T47D (cell line): ENCODE results near the gene FGD4.

Source experiments
- DNase-seq, 2 experiments: peaks; one replicate each; pipeline versions ENCODE4 v3.0.0 to v3.0.0-alpha.2; 2011 to 2012; ENCODE audit warnings: low read depth in 1 of 2, low spot score in 1 of 2
- JUND ChIP-seq: IDR thresholded peaks from 2 replicates; pipeline ENCODE4 v1.6.1; 2012; ENCODE audit warnings: low read depth
- in situ Hi-C: cut with HindIII; loops from 2 replicates; pipeline ENCODE4 v1.10.0; 2016; ENCODE audit warnings: low sequenced_read_pairs, low pct_unique_long_range_greater_than_20kb

The FGD4 gene

DNA sequence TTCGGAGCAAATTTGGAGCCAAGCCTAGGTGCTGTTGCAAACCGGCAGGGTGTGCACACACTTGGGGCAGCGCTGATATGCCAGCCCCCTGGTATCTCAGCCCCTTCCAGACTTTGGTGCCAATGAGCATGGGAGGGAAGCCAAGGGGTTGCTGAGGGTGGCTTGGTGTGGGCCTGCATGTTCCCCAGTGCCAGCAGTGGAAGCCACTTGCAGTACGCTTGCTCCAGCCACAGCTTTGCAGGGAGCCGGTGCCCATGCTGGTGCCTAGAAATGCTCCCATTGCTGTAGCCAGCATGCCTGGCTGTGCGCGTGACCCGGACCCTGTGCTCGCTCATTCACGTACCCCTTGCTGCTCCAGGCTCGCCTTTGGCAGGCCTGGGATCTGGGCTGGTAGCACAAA is 212.6 kb downstream of the FGD4 start:
- DNase-seq, result no peak
- TF ChIP-seq JUND, result no peak
- in situ Hi-C loops, result no loop called here

DNA sequence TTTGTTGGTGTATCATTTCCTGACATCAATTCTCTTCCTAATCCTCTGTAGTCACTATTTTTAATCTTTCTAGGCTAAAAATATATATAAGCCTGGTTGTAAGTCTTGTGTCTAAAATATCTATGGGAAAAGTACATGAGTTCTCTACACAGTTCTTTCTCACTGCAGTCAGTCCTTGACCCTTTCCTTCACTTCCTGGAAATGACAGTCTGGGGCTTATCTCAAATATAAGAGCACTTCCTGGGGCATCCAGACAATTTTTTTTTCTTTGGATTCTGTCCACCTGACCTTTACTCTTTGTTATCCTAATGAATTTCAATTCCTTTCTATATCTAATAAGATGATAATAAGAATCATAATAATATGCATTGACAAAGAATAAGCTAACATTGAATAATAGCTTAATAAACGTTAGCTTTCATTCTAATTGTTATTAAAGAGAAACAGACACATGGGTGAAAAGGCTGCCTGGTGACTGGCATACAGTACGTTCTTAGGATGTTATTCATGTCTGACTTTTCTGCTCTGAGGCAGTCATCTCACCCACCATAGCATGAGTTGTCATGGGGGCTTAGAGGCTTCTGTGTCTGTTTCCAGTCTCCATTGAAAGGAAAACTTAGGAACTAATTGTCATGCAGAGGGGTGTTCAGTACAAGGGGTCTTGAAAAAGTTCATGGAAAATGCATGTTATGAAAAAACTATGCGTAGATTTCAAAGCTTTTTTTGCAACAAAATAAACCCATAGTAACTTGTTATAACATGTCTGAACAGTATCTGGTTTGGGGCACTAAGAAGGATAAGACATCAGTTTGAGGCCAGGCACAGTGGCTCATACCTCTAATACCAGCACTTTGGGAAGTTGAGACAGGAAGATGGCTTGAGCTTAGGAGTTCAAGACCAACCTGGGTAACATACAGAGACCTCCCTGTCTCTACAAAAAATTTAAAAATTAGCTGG is 213.6 kb downstream of the FGD4 start:
- TF ChIP-seq JUND, result no peak
- in situ Hi-C loops, result no loop called here
- no peak for DNase-seq

DNA sequence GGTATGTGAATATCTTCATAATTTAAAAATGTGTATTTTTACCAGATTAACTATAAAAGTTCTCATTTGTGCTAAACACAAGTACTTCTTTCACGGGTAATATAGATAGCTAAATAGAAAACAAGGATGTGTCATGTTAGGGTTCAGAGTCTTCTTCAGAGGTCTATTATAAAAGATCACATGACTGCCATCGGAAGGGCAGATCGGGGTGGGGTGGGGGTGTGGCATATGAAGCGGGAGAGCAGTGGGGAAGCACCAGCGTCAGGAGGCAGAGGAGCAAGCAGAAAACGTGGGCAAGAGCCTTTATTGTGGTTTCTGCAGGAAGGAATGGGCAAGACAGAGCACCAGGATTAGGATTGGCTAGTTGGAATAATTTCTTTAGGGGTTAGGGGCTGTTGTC is 216.1 kb downstream of the FGD4 start:
- in situ Hi-C loops, result no loop called here
- TF ChIP-seq JUND, result no peak
- no peak for DNase-seq

DNA sequence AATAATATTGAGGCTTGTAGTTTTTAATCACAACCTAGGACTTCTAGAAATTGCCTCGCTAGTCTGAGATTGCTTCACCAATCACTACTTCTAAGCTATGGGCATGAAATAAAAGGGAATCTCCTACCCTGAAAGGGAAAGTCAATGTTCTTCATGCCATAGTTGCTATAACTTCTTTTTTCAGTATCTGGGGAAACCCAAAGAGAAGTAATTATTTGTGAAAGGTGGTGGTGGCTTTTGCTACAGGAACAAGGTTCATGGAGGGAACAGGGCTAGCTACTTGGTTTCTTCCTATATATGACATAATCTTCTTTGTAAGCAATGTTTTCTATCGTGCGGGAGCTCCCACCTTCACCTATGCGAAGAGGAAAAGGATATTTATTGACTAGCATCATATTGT is 218.2 kb downstream of the FGD4 start:
- no peak for TF ChIP-seq JUND
- no peak for DNase-seq
- in situ Hi-C loops, result no loop called here

DNA sequence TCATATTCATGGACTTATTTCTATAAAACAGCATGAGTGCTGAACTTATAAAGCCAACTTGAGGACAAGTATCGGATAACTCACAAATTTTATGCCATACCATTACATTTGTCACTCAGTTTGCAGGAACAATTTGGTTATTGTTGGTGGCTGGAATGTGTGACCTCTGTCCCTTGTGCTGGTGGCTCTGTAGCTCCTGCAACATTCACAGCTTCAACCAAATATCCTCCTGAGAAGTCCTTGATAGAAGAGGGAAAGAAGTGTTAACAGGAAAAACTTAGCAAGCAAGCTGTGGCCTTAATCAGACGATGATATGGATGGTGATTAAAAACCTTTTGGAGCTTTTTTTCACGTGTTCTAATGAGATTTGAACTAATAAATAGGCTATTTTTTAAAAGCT is 218.8 kb downstream of the FGD4 start:
- DNase-seq, result no peak
- no peak for TF ChIP-seq JUND
- in situ Hi-C loops, result no loop called here

DNA sequence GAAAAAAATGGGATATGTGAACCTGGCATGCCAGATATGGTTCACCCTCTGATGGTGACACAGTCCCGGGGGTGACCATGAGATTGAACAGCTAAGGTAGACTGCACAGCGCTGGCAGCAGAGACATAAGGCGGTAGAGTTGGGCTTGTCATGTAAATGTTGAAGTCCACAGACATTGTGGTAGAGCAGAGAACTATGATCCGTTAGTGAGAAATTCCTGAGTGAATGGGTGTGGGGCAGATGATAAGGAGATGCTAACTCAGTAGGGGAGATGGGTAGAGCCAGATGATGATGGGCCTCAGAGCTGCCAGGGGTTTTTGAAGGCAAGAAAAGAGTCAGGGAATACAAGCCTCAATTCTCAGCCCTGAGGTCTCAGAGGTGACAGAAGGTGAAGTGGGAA is 228.6 kb downstream of the FGD4 start:
- in situ Hi-C loops, result no loop called here
- DNase-seq, result no peak
- no peak for TF ChIP-seq JUND

DNA sequence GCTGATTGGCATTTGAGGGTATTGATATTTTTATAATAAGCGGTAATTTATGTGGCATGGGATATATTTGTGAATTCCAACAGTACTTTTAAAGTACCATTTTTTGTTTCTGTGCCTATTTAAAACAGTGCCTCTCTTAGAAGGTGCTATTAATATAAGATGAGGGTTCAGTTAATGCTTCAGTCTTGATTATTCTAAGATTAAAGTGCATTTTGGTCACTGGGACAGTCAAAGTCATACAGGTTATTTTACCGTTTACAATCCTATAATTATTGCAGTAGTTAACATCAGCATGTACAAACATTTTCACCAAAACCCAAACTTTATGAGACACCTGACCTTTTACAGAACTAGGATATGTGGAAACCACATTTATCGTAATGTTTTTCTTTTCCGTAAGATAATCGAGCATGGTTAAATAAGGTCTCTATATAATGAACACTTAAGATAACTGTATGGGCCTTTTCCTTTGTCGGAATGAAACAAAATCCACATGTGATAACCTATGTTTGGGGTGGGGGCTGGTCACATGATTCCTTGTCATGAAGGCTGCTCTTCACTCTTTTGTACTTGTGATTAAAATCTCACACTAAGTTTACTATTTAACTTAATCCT is 242.0 kb downstream of the FGD4 start:
- in situ Hi-C loops, result no loop called here

DNA sequence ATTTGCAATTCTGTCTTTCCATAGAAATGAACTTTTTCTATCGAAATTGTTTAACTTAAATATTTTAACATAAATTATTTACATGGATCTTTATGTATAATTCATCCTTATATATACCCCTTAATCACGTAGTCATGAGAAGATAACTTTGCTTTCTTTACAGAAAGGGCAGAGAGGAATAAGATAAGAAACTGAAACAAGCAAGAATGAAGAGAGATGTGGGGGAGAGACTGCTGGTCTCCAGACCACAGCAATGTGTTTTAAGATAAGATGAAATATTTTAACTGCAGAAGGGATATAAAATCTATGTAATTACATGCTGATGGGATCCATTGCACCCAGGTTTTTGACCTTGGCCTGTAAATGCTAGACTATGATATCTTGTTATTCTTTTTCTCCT is 245.1 kb downstream of the FGD4 start:
- DNase-seq, result no peak
- in situ Hi-C loops, result no loop called here
- no peak for TF ChIP-seq JUND

More for the DNA sequence above, 242.0 kb downstream of the FGD4 start:
- DNase-seq, result no peak
- TF ChIP-seq JUND, result no peak

DNA sequence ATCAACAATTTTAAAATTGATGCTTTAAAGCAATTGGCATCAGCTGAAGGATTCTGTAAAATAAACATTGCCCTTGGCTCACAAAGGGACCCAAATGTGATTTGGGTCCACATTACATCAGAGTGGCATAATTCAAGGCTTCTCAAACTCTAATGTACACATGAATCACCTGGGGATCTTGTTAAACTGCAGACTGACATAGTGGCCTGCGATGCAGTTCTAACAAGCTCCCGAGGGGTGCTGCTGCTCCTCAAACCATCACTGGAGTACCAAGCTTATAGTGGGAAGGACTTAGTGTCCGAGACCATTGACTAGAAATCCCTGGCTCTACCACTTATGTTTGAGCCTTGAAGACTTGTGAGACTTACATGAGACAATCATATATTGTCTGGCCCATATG is 247.9 kb downstream of the FGD4 start:
- TF ChIP-seq JUND, result no peak
- no peak for DNase-seq
- in situ Hi-C loops, result no loop called here

DNA sequence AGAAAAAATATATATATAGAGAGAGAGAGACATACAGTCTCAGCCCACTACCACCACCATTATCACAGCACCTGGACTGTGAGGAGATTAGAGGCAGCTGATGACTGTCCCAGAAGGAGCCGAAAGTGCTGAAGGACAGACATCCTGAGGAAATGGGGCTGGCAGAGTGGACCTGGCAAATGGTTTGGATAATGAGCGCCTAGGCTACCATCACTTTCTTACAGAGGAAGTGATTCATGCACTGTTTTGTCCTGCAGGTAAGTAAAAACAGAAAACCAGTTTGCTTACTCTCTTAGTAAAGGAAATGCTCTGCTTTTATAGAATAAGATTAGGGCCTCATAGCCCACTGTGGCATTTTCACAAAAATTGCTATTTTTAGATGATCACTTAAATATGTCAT is 251.2 kb downstream of the FGD4 start:
- in situ Hi-C loops, result no loop called here
- DNase-seq, result no peak
- no peak for TF ChIP-seq JUND

DNA sequence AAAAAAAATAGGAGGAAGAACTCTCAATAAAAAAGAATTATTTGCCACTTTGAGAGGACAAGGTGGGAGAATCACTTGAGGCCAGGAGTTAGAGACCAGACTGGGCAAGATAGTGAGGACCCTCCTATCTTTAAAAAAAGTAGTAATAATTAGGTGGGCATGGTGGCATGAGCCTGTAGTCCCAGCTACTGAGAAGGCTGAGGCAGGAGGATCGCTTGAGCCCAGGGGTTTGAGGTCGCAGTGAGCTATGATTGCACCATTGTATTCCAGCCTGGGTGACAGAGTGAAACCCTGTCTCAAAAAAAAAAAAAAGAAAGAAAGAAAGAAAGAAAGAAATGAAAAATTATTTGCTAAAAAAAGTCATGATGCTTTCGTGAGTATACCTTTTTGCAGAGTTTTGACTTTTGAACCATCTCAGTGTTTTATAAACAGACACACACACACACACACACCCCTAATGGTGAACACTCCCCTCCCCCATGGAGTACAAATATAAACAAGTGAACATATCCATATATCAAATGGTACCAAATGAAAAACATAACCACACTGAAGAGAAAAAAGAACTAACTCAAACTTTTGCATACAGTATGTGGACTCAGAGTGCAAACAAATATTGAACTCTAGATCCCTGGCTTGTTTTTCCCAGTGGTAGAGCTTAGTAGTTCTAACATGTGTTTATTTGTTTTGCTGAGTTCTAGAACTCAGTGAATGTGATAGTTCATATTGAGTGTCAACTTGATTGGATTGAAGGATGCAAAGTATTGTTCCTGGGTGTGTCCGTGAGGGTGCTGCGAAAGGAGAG is 252.0 kb downstream of the FGD4 start:
- no peak for DNase-seq
- TF ChIP-seq JUND, result no peak
- in situ Hi-C loops, result no loop called here

DNA sequence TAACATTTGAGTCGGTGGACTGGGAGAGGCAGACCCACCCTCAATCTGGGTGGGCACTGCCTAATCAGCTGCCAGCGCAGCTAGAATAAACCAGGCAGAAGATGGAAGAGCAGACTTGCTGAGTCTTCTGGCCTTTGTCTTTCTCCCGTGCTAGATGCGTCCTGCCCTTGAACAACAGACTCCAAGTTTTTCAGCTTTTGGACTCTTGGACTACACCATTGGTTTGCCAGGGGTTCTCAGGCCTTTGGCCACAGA is 252.5 kb downstream of the FGD4 start:
- in situ Hi-C loops, result no loop called here
- no peak for TF ChIP-seq JUND
- no peak for DNase-seq

DNA sequence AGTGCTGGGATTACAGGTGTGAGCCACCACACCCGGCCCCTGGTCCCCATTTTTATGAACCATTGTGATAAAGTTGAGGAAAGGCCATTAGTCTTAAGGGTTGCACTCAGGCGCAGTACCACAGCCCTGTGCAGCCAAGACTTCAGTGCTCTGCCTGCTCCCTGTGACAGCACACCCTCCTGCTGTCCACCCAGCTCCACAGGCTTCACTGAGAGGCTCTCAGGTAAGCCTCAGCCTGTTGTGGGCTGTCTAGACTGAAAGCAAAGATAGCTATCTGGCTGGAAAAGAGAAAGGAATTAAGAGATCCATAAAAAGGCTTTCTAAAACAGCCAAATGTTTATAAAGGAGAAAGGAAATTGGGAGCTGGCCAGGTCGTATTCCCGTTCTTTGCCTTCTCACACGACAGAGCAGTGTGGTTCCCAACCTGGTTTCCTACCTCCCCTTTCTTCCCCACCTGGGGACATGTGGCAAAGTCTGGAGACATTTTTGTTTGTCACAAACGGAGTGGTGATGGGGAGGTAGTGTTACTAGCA is 260.6 kb downstream of the FGD4 start:
- no peak for TF ChIP-seq JUND
- peak in 1 of 2 experiments; percentile 27 for DNase-seq
- in situ Hi-C loops, result no loop called here
